Smooth muscle cell (in vitro differentiated cells): ENCODE measurements around the gene PCNX1. TPM values are rescaled to one million over a fixed set of nuclear protein-coding genes. Genes with fewer than 3 reads are reported as not detected.

Experiments
- DNase-seq: peaks from one replicate; lab custom pipeline; 2025; ENCODE audit not compliant: unreplicated experiment; lab: John Stamatoyannopoulos, UW
- H2AFZ ChIP-seq: fragments of 200-600 bp; sonication (generic); 2 replicates; pipeline ENCODE4 v1.6.0; 2016; ENCODE audit warnings: antibody characterized with exemption, low read depth, mild to moderate bottlenecking
- H3F3A ChIP-seq: fragments of 200-600 bp; sonication (generic); 2 replicates; pipeline ENCODE4 v1.6.0; 2017; ENCODE audit warnings: antibody characterized with exemption, low read depth
- H3K27ac ChIP-seq: fragments of 200-600 bp; sonication (generic); 2 replicates; pipeline ENCODE4 v1.5.1; 2016; ENCODE audit warnings: low read depth, mild to moderate bottlenecking
- H3K27me3 ChIP-seq: fragments of 200-600 bp; sonication (generic); 2 replicates; pipeline ENCODE4 v1.6.1; 2016; ENCODE audit warnings: low read depth, mild to moderate bottlenecking
- H3K36me3 ChIP-seq: fragments of 200-600 bp; sonication (generic); 2 replicates; pipeline ENCODE4 v1.5.1; 2016; ENCODE audit warnings: low read depth
- H3K4me1 ChIP-seq: fragments of 200-600 bp; sonication (generic); 2 replicates; pipeline ENCODE4 v1.5.1; 2016; ENCODE audit warnings: low read depth
- H3K4me2 ChIP-seq: fragments of 200-600 bp; sonication (generic); 2 replicates; pipeline ENCODE4 v1.6.0; 2016; ENCODE audit warnings: mild to moderate bottlenecking
- H3K4me3 ChIP-seq: fragments of 200-600 bp; sonication (generic); 2 replicates; pipeline ENCODE4 v1.5.1; 2016; ENCODE audit warnings: mild to moderate bottlenecking
- H3K79me2 ChIP-seq: fragments of 200-600 bp; sonication (generic); 2 replicates; pipeline ENCODE4 v1.6.0; 2016; ENCODE audit warnings: low read depth, mild to moderate bottlenecking
- H3K9ac ChIP-seq: fragments of 200-600 bp; sonication (generic); 2 replicates; pipeline ENCODE4 v1.6.0; 2016; ENCODE audit warnings: low read depth
- H3K9me3 ChIP-seq: fragments of 200-600 bp; sonication (generic); replicated peaks from 2 replicates; pipeline ENCODE4 v1.5.1; 2016; ENCODE audit warnings: low read depth
- H4K20me1 ChIP-seq: fragments of 200-600 bp; sonication (generic); 2 replicates; pipeline ENCODE4 v1.6.0; 2016; ENCODE audit warnings: low read depth
- CTCF ChIP-seq: fragments of 200-600 bp; sonication (generic); IDR thresholded peaks from 2 replicates; pipeline ENCODE4 v1.5.1; 2017; ENCODE audit warnings: borderline replicate concordance, mild to moderate bottlenecking, antibody characterized with exemption; ENCODE audit not compliant: insufficient read depth, poor library complexity, severe bottlenecking
- WGBS: methylation state at CpG from one replicate; pipeline ENCODE4 v1.1.7; 2016; ENCODE audit warnings: low lambda C conversion rate; 5-methylcytosine and 5-hydroxymethylcytosine counted together
- polyA plus RNA-seq: library from polyadenylated mRNA; unstranded; fragments of >200 nt; fragmentation: Nextera tagmentation; extraction: Ambion mirVana; gene quantifications from 2 replicates; pipeline ENCODE4 v1.2.1, GENCODE V29; 2016
- total RNA-seq: library from RNA; depleted of rRNA; stranded (reverse); fragments of >200 nt; gene quantifications from 2 replicates; pipeline ENCODE4 v1.2.3, GENCODE V29; 2014

PCNX1 gene
- total and polyA plus RNA-seq, 2 experiments from 2014 or later: 12.2 to 68.2 TPM

GRCh38 chr14:71070169-71070568 lies 162.9 kb downstream of the PCNX1 start:
- Histone ChIP-seq H3K4me2 (no peak overlapping the region), H4K20me1 (peaks cover 8% of the 10 kb centered on the region), H3K9me3 (no peaks in the 10 kb centered on the region), H3K4me3 (no peak overlapping the region), H3F3A (no peaks in the 10 kb centered on the region), H3K79me2 (peaks cover 12% of the 10 kb centered on the region), H2AFZ (no peak overlapping the region), H3K27ac (no peak overlapping the region), H3K27me3 (no peaks in the 10 kb centered on the region), H3K4me1 (no peaks in the 10 kb centered on the region), H3K36me3 (peaks cover 51% of the 10 kb centered on the region), H3K9ac (no peak overlapping the region)
- no peak for TF ChIP-seq CTCF
- 100% methylated on average over 1 of the region's 1 CpG for WGBS
- no peak for DNase-seq

GRCh38 chr14:71071042-71071441 lies 163.8 kb downstream of the PCNX1 start:
- Histone ChIP-seq H3F3A (no peaks in the 10 kb centered on the region), H3K9me3 (no peaks in the 10 kb centered on the region), H3K4me3 (no peak overlapping the region), H4K20me1 (peaks cover 8% of the 10 kb centered on the region), H2AFZ (no peak overlapping the region), H3K9ac (no peak overlapping the region), H3K27ac (no peak overlapping the region), H3K36me3 (peaks cover 48% of the 10 kb centered on the region), H3K4me1 (no peaks in the 10 kb centered on the region), H3K79me2 (peaks cover 11% of the 10 kb centered on the region), H3K27me3 (no peaks in the 10 kb centered on the region), H3K4me2 (no peak overlapping the region)
- no peak for DNase-seq
- WGBS: 84% methylated on average over 1 of the region's 1 CpG
- no peak for TF ChIP-seq CTCF

- no peak overlapping the region for H3K27ac ChIP-seq
Observed at GRCh38 chr14:71076462-71077092, 169.3 kb downstream of the PCNX1 start.

More at GRCh38 chr14:71076462-71077092, 169.3 kb downstream of the PCNX1 start:
- H3K4me1 ChIP-seq: no peaks in the 10 kb centered on the region
- peaks cover 54% of the 10 kb centered on the region for H3K36me3 ChIP-seq
- H3K9ac ChIP-seq: no peak overlapping the region
- H2AFZ ChIP-seq: no peak overlapping the region
- no peak overlapping the region for H3K4me2 ChIP-seq
- no peaks in the 10 kb centered on the region for H4K20me1 ChIP-seq
- no peak overlapping the region for H3K4me3 ChIP-seq
- H3K27me3 ChIP-seq: no peaks in the 10 kb centered on the region
- no peak for TF ChIP-seq CTCF
- peaks cover 13% of the 10 kb centered on the region for H3K79me2 ChIP-seq
- H3K9me3 ChIP-seq: no peaks in the 10 kb centered on the region
- no peaks in the 10 kb centered on the region for H3F3A ChIP-seq
- DNase-seq: no peak
- 97% methylated on average over 1 of the region's 1 CpG for WGBS
